H1 (cell line): ENCODE data around the gene ABHD16A. TPM values are rescaled to one million over a fixed set of nuclear protein-coding genes. Genes with fewer than 3 reads are reported as not detected.

Experiments used
- BCL11A ChIP-seq, 2 experiments: IDR thresholded peaks; one replicate each; pipeline ENCODE4 v1.6.1; 2011; ENCODE audit warnings: low read depth in 2 of 2, low read length in 2 of 2, mild to moderate bottlenecking in 2 of 2
- CHD7 ChIP-seq: fragments of 300-600 bp; sonication (generic); IDR thresholded peaks from 2 replicates; pipeline ENCODE4 v1.7.1; 2012; ENCODE audit warnings: low read length, moderate library complexity, mild to moderate bottlenecking, inconsistent platforms; ENCODE audit not compliant: insufficient replicate concordance
- CTBP2 ChIP-seq: IDR thresholded peaks from 2 replicates; pipeline ENCODE4 v1.7.0; 2011; ENCODE audit warnings: borderline replicate concordance, mild to moderate bottlenecking, moderate library complexity, mixed read lengths, low read length; ENCODE audit not compliant: insufficient read depth, insufficient read length
- EZH2 ChIP-seq: fragments of 200-600 bp; sonication (generic); IDR thresholded peaks from 2 replicates; pipeline ENCODE4 v1.7.1; 2012; ENCODE audit warnings: low read depth, mild to moderate bottlenecking, moderate library complexity, low read length, inconsistent platforms; ENCODE audit not compliant: severe bottlenecking
- JUND ChIP-seq: IDR thresholded peaks from 2 replicates; pipeline ENCODE4 v1.6.1; 2011; ENCODE audit warnings: mild to moderate bottlenecking, improper control_type of control experiment, low read length
- KDM5A ChIP-seq: fragments of 200-600 bp; IDR thresholded peaks from 2 replicates; pipeline ENCODE4 v1.7.1; 2012; ENCODE audit warnings: mild to moderate bottlenecking, low read length, inconsistent platforms, mixed read lengths
- POLR2AphosphoS5 ChIP-seq: IDR thresholded peaks from 2 replicates; pipeline ENCODE4 v1.6.1; 2011; ENCODE audit warnings: low read depth, low read length
- RAD21 ChIP-seq, 2 experiments: IDR thresholded peaks in 1 of 2; conservative IDR thresholded peaks in 1 of 2; 2 replicates each; pipeline ENCODE4 v1.6.1; 2011; ENCODE audit warnings: low read depth in 2 of 2, low read length in 2 of 2, improper control_type of control experiment in 1 of 2, inconsistent platforms in 1 of 2, mild to moderate bottlenecking in 1 of 2, moderate library complexity in 1 of 2
- RXRA ChIP-seq: IDR thresholded peaks from 2 replicates; pipeline ENCODE4 v1.6.1; 2011; ENCODE audit warnings: low read depth, mild to moderate bottlenecking, low read length, moderate library complexity; ENCODE audit not compliant: insufficient read depth
- SIRT6 ChIP-seq: IDR thresholded peaks from one replicate; pipeline ENCODE4 v1.7.1; 2012; ENCODE audit warnings: low read length, inconsistent platforms
- SP4 ChIP-seq: IDR thresholded peaks from 2 replicates; pipeline ENCODE4 v1.6.1; 2012; ENCODE audit warnings: low read length, inconsistent platforms
- polyA plus RNA-seq, 7 experiments: library from polyadenylated mRNA; depleted of rRNA in 3 of 7; stranded (reverse) in 5 of 7; unstranded in 2 of 7; fragments of >200 nt in 5 of 7; fragments of 200-250 nt in 2 of 7; gene quantifications; 1 replicate in 5 of 7; 2 replicates in 1 of 7; 4 replicates in 1 of 7; pipeline versions ENCODE4 v1.2.1 to v1.2.3, GENCODE V29; 2011 to 2013; ENCODE audit warnings: missing spikeins in 2 of 7, mixed read lengths in 2 of 7
- total RNA-seq: library from RNA; stranded (reverse); fragmentation: NEBNext Ultra II Directional; extraction: Animal tissue kit (Norgen Biotek cat#: 25700); gene quantifications from 2 replicates; pipeline ENCODE4 v1.2.1, GENCODE V29; 2021

Gene ABHD16A
- total and polyA plus RNA-seq, 2 of the 8 experiments (the other 6 are each of a cell fraction or from before 2014, with no cell fraction given), result 32.9 to 40.2 TPM

GRCh38 chr6:31737315-31737990 lies 34.3 kb upstream of the ABHD16A start (continued):
- no peak for TF ChIP-seq CHD7
- TF ChIP-seq POLR2AphosphoS5, result no peak
- TF ChIP-seq RXRA, result no peak
- TF ChIP-seq SIRT6, result no peak
- no peak for TF ChIP-seq RAD21 (IDR thresholded peaks at IDR 0.05 in 1 of 2, conservative IDR thresholded peaks at IDR 0.05 in 1 of 2; ENCODE audit: low read depth in 2 of 2, low read length in 2 of 2)
- no peak for TF ChIP-seq CTBP2
- no peak for TF ChIP-seq JUND
- TF ChIP-seq SP4, result no peak
- TF ChIP-seq EZH2, result no peak
- no peak for TF ChIP-seq BCL11A (IDR thresholded peaks at IDR 0.05; ENCODE audit: low read depth in 2 of 2, low read length in 2 of 2)
- no peak for TF ChIP-seq KDM5A
